IMR-90 (cell line): ENCODE measurements around the gene KCTD20. TPM values are rescaled to one million over a fixed set of nuclear protein-coding genes. Genes with fewer than 3 reads are reported as not detected.

Experiments
- ATAC-seq: fragments of 200-7000 bp; cut with Tn5 transposase; 2 replicates; pipeline ENCODE4 v1.9.1; 2020; ENCODE audit warnings: low read depth, mild to moderate bottlenecking, moderate library complexity
- BruUV-seq: library from RNA; stranded (reverse); fragments of 400-500 nt; replicated peaks from 2 replicates; lab custom pipeline; 2021; lab: Mats Ljungman, UMichigan
- CTCF ChIA-PET: fragments of 300-600 bp; formaldehyde crosslinking; extraction: SDS; loops from one replicate; lab custom pipeline; 2021; ENCODE audit warnings: antibody characterized with exemption; lab: Yijun Ruan, JAX
- POLR2A ChIA-PET: fragments of 300-600 bp; sonication (Branson Sonifier 250); formaldehyde crosslinking; loops from one replicate; lab custom pipeline; 2022; ENCODE audit warnings: antibody characterized with exemption; ENCODE audit not compliant: unreplicated experiment; lab: Charles Lee
- DNase-seq: peaks from one replicate; pipeline ENCODE4 v3.0.0; 2013
- H2AFZ ChIP-seq: replicated peaks from 2 replicates; pipeline ENCODE3; 2013; ENCODE audit warnings: low read length, mild to moderate bottlenecking; ENCODE audit not compliant: poor library complexity
- H2AK5ac ChIP-seq: 2 replicates; pipeline ENCODE4 v1.6.1; 2013; ENCODE audit warnings: low read depth, low read length, inconsistent platforms
- H2AK9ac ChIP-seq: replicated peaks from 2 replicates; pipeline ENCODE3; 2013; ENCODE audit warnings: mild to moderate bottlenecking, low read depth, low read length, moderate library complexity; ENCODE audit not compliant: poor library complexity
- H2BK120ac ChIP-seq: 2 replicates; pipeline ENCODE4 v1.6.1; 2013; ENCODE audit warnings: low read depth, low read length, inconsistent platforms
- H2BK15ac ChIP-seq: 3 replicates; pipeline ENCODE4 v1.6.1; 2013; ENCODE audit warnings: low read depth, low read length, inconsistent platforms
- H2BK20ac ChIP-seq: 2 replicates; pipeline ENCODE4 v1.6.1; 2013; ENCODE audit warnings: low read depth, mild to moderate bottlenecking, inconsistent platforms, low read length, moderate library complexity
- H2BK5ac ChIP-seq: 2 replicates; pipeline ENCODE4 v1.6.1; 2013; ENCODE audit warnings: mild to moderate bottlenecking, low read depth, low read length, inconsistent platforms; ENCODE audit not compliant: poor library complexity, severe bottlenecking
- H3K14ac ChIP-seq: replicated peaks from 2 replicates; pipeline ENCODE4 v1.6.1; 2013; ENCODE audit warnings: low read depth, low read length, inconsistent platforms
- H3K18ac ChIP-seq: 2 replicates; pipeline ENCODE4 v1.6.1; 2013; ENCODE audit warnings: low read depth, low read length, control low read depth
- H3K23ac ChIP-seq: 2 replicates; pipeline ENCODE4 v1.6.1; 2013; ENCODE audit warnings: low read depth, low read length, inconsistent platforms
- H3K27ac ChIP-seq: 2 replicates; pipeline ENCODE4 v1.5.1; 2013; ENCODE audit warnings: mild to moderate bottlenecking, control low read depth, low read length; ENCODE audit not compliant: insufficient read depth
- H3K27me3 ChIP-seq: 2 replicates; pipeline ENCODE4 v1.6.1; 2013; ENCODE audit warnings: low read length; ENCODE audit not compliant: control insufficient read depth, insufficient read depth
- H3K36me3 ChIP-seq: 2 replicates; pipeline ENCODE4 v1.6.1; 2013; ENCODE audit warnings: low read length, mixed read lengths; ENCODE audit not compliant: control insufficient read depth, insufficient read depth
- H3K4ac ChIP-seq: 2 replicates; pipeline ENCODE4 v1.6.1; 2013; ENCODE audit warnings: low read depth, low read length, inconsistent platforms
- H3K4me1 ChIP-seq: 2 replicates; pipeline ENCODE4 v1.6.1; 2013; ENCODE audit warnings: low read length, mixed read lengths; ENCODE audit not compliant: control insufficient read depth, insufficient read depth
- H3K4me2 ChIP-seq: 2 replicates; pipeline ENCODE4 v1.6.1; 2013; ENCODE audit warnings: low read depth, mild to moderate bottlenecking, control low read depth, low read length, moderate library complexity
- H3K4me3 ChIP-seq: 2 replicates; pipeline ENCODE4 v1.5.1; 2013; ENCODE audit warnings: low read depth, mild to moderate bottlenecking, control low read depth, low read length, moderate library complexity; ENCODE audit not compliant: insufficient read depth
- H3K56ac ChIP-seq: 2 replicates; pipeline ENCODE4 v1.6.1; 2013; ENCODE audit warnings: low read length, inconsistent platforms; ENCODE audit not compliant: insufficient read depth; ENCODE audit errors: extremely low read depth
- H3K79me1 ChIP-seq, 2 experiments: 2 replicates each; pipeline ENCODE4 v1.6.1; 2013; ENCODE audit warnings: low read length in 2 of 2, inconsistent platforms in 1 of 2, low read depth in 1 of 2
- H3K9ac ChIP-seq: 2 replicates; pipeline ENCODE4 v1.6.1; 2013; ENCODE audit warnings: low read depth, low read length, control low read depth
- H3K9me1 ChIP-seq: 2 replicates; pipeline ENCODE4 v1.6.1; 2013; ENCODE audit warnings: low read length, inconsistent platforms; ENCODE audit not compliant: insufficient read depth
- H3K9me3 ChIP-seq: 2 replicates; pipeline ENCODE4 v1.6.1; 2013; ENCODE audit warnings: low read length; ENCODE audit not compliant: control insufficient read depth, insufficient read depth
- H4K20me1 ChIP-seq: 2 replicates; pipeline ENCODE4 v1.6.1; 2013; ENCODE audit warnings: low read length, inconsistent platforms; ENCODE audit not compliant: insufficient read depth
- H4K5ac ChIP-seq: 2 replicates; pipeline ENCODE4 v1.6.1; 2013; ENCODE audit warnings: mild to moderate bottlenecking, low read depth, low read length, control low read depth
- H4K8ac ChIP-seq, 2 experiments: 2 replicates each; pipeline ENCODE4 v1.6.1; 2013; ENCODE audit warnings: low read depth in 2 of 2, low read length in 2 of 2, control low read depth in 1 of 2, inconsistent platforms in 1 of 2
- H4K91ac ChIP-seq: 2 replicates; pipeline ENCODE4 v1.6.1; 2013; ENCODE audit warnings: low read depth, low read length, inconsistent platforms; ENCODE audit not compliant: insufficient read depth
- MAFK ChIP-seq: IDR thresholded peaks from 2 replicates; pipeline ENCODE4 v1.6.1; 2012; ENCODE audit warnings: low read depth, low read length, improper control_type of control experiment
- MXI1 ChIP-seq: IDR thresholded peaks from 2 replicates; pipeline ENCODE4 v1.6.1; 2012; ENCODE audit warnings: low read depth, mild to moderate bottlenecking, low read length, moderate library complexity, borderline replicate concordance
- WGBS, 2 experiments: methylation state at CpG; one replicate each; pipeline versions ENCODE4 v1.1.5 to v1.1.7; 2013; ENCODE audit warnings: missing lambda C conversion rate in 2 of 2; ENCODE audit not compliant: insufficient read length in 1 of 2; ENCODE audit errors: extremely low coverage in 2 of 2; 5-methylcytosine and 5-hydroxymethylcytosine counted together
- dilution Hi-C: fragments of 300-500 bp; cut with HindIII; formaldehyde crosslinking; loops from one replicate; pipeline ENCODE4 v1.14.3; 2018; ENCODE audit warnings: low sequenced_read_pairs; ENCODE audit not compliant: unreplicated experiment
- in situ Hi-C: fragments of 300-500 bp; cut with MboI; formaldehyde crosslinking; loops from 3 replicates; pipeline ENCODE4 v1.14.3; 2019; ENCODE audit warnings: low sequenced_read_pairs, inconsistent platforms, mixed read lengths
- intact Hi-C: fragments of 100-400 bp; cut with micrococcal nuclease; formaldehyde crosslinking; loops from 2 replicates; pipeline ENCODE4 v1.10.0; 2022
- polyA plus RNA-seq, 3 experiments: library from polyadenylated mRNA; depleted of rRNA; stranded (reverse); fragments of >200 nt; gene quantifications; 2 replicates each; pipeline ENCODE4 v1.2.3, GENCODE V29; 2012; ENCODE audit warnings: low replicate concordance in 1 of 3
- total RNA-seq: library from RNA; depleted of rRNA; stranded (reverse); fragments of >200 nt; gene quantifications from 2 replicates; pipeline ENCODE4 v1.2.3, GENCODE V29; 2012

The KCTD20 gene
- total and polyA plus RNA-seq, 2 of the 4 experiments (the other 2 are of a cell fraction): 55.4 to 150 TPM

DNA sequence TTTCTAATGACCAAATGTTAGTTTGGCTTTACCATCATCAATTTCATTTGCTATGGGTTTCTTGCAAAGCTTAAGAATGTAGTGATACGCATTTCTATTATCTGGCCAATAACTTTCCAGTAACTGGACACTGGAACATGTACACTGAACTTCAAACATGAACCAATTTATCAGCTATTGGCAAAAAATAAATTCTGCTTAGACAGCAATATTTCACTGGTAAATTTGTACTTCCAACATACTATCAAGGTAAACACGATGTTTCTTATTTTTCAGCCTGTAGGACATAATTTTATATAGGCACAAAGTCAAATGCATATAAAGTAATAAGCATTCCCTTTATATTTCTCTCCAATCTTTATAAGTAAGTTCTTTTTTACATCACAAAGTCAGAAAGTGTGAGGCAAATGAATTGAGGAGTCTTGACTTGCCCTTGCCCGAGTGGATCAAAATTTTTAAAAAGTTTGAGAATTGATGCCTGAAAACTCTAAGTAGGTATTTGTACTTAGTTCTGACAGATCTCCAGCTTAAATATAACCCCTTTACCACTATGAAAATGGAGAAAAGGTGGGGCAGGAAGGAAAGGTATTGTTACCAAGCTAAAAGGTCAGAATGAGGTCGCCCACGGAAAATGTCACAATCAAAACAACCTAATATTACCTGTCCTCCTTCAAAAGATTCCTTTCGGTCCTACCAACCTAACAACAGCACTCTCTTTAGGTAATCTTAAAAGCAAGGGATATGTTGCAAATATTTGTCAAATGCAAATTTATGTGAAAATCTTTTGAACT is 63.1 kb downstream of the KCTD20 start:
- CTCF ChIA-PET: no interaction called here
- Histone ChIP-seq H3K23ac (no peak overlapping the region), H2BK15ac (no peak overlapping the region), H3K14ac (no peak overlapping the region), H4K20me1 (no peaks in the 10 kb centered on the region; the same call in 1 of the 2 replicates), H3K4ac (no peak overlapping the region), H2BK120ac (no peak overlapping the region), H3K36me3 (peaks cover 19% of the 10 kb centered on the region), H2BK20ac (no peak overlapping the region), H3K4me3 (no peak overlapping the region), H2AFZ (no peak overlapping the region), H3K27me3 (no peaks in the 10 kb centered on the region), H2AK9ac (no peak overlapping the region), H4K91ac (no peak overlapping the region), H3K9me3 (no peaks in the 10 kb centered on the region), H3K56ac (no peak overlapping the region), H3K9me1 (no peaks in the 10 kb centered on the region), H3K18ac (no peak overlapping the region), H2BK5ac (no peak overlapping the region), H2AK5ac (no peak overlapping the region), H4K8ac (no peak overlapping the region), H3K79me1 (peaks cover 0 to 6% of the 10 kb centered on the region in 2 experiments; a peak in 2 of 4 replicates), H4K5ac (no peak overlapping the region), H3K9ac (no peak overlapping the region), H3K4me2 (no peak overlapping the region), H3K27ac (no peak overlapping the region), H3K4me1 (no peaks in the 10 kb centered on the region)
- in situ Hi-C loops: no loop called here
- TF ChIP-seq MAFK: peak; percentile 92
- no peak for TF ChIP-seq MXI1
- WGBS, 2 experiments: no CpG with 5 or more reads among the region's 6 CpGs
- intact Hi-C loops: no loop called here
- BruUV-seq: no TSS peak
- POLR2A ChIA-PET: no interaction called here
- dilution Hi-C loops: no loop called here
- no peak for DNase-seq
- ATAC-seq: no peak
